Fibroblast of lung (primary cell): ENCODE results near the gene AGGF1. TPM values are rescaled to one million over a fixed set of nuclear protein-coding genes. Genes with fewer than 3 reads are reported as not detected.

Experiments used
- DNase-seq, 2 donors: peaks; one replicate each; pipeline versions ENCODE4 v3.0.0 to v3.0.0-alpha.2; 2010; ENCODE audit warnings: low read depth in 2 of 2
- H2AFZ ChIP-seq: 2 replicates; pipeline ENCODE4 v1.5.1; 2012; ENCODE audit warnings: low read length, control low read depth, inconsistent platforms
- H3K27ac ChIP-seq: 2 replicates; pipeline ENCODE4 v1.5.1; 2011; ENCODE audit warnings: low read length, control low read depth; ENCODE audit not compliant: insufficient read depth
- H3K27me3 ChIP-seq: 2 replicates; pipeline ENCODE4 v1.5.1; 2011; ENCODE audit warnings: mild to moderate bottlenecking, low read length; ENCODE audit not compliant: control insufficient read depth, insufficient read depth
- H3K36me3 ChIP-seq: 2 replicates; pipeline ENCODE4 v1.5.1; 2011; ENCODE audit warnings: low read length; ENCODE audit not compliant: control insufficient read depth, insufficient read depth
- H3K4me1 ChIP-seq: 2 replicates; pipeline ENCODE4 v1.5.1; 2011; ENCODE audit warnings: low read length; ENCODE audit not compliant: control insufficient read depth, insufficient read depth; ENCODE audit errors: extremely low read depth
- H3K4me2 ChIP-seq: 2 replicates; pipeline ENCODE4 v1.5.1; 2011; ENCODE audit warnings: low read length, control low read depth; ENCODE audit not compliant: insufficient read depth; ENCODE audit errors: extremely low read depth
- H3K4me3 ChIP-seq, 4 experiments: fragments of 200-600 bp in 1 of 4; sonication (generic) in 1 of 4; replicated peaks in 1 of 4; 2 replicates each; pipeline ENCODE4 v1.5.1; 2011 to 2016; ENCODE audit warnings: low read length in 4 of 4, low read depth in 3 of 4, mild to moderate bottlenecking in 3 of 4, control low read depth in 2 of 4, inconsistent platforms in 1 of 4, mixed read lengths in 1 of 4; ENCODE audit not compliant: insufficient read depth in 1 of 4; ENCODE audit errors: control extremely low read depth in 1 of 4
- H3K79me2 ChIP-seq: 2 replicates; pipeline ENCODE4 v1.5.1; 2012; ENCODE audit warnings: mild to moderate bottlenecking, low read length, inconsistent platforms; ENCODE audit not compliant: control insufficient read depth, insufficient read depth
- H3K9ac ChIP-seq: 2 replicates; pipeline ENCODE4 v1.5.1; 2011; ENCODE audit warnings: mild to moderate bottlenecking, low read length, control low read depth; ENCODE audit not compliant: insufficient read depth
- H3K9me3 ChIP-seq: 2 replicates; pipeline ENCODE4 v1.5.1; 2012; ENCODE audit warnings: low read depth, low read length; ENCODE audit not compliant: control insufficient read depth, insufficient read depth
- H4K20me1 ChIP-seq: 2 replicates; pipeline ENCODE4 v1.5.1; 2011; ENCODE audit warnings: low read length; ENCODE audit not compliant: control insufficient read depth, insufficient read depth; ENCODE audit errors: extremely low read depth
- EZH2 ChIP-seq: IDR thresholded peaks from 2 replicates; pipeline ENCODE4 v1.5.1; 2012; ENCODE audit warnings: low read length, control low read depth, mild to moderate bottlenecking; ENCODE audit errors: missing control alignments
- polyA plus RNA-seq, 2 donors: library from polyadenylated mRNA; depleted of rRNA in 1 of 2; stranded (reverse) in 1 of 2; unstranded in 1 of 2; fragments of >200 nt; gene quantifications; 2 replicates each; pipeline ENCODE4 v1.2.1, GENCODE V29; 2011 to 2012; ENCODE audit warnings: missing spikeins in 1 of 2
- total RNA-seq: library from RNA; depleted of rRNA; stranded (reverse); fragments of >200 nt; gene quantifications from 2 replicates; pipeline ENCODE4 v1.2.1, GENCODE V29; 2014
- TF ChIP-seq, protein P1 (sequence below), 2 donors: IDR thresholded peaks in 1 of 2; conservative IDR thresholded peaks in 1 of 2; 1 replicate in 1 of 2; 2 replicates in 1 of 2; pipeline ENCODE4 v1.5.1; 2011 to 2012; ENCODE audit warnings: low read length in 2 of 2, control low read depth in 1 of 2, inconsistent platforms in 1 of 2, low read depth in 1 of 2, mild to moderate bottlenecking in 1 of 2

AGGF1 gene
- total and polyA plus RNA-seq, 2 donors (not counting 1 experiment from before 2014, with no cell fraction given), result 15.5 to 25.1 TPM

GRCh38 chr5:77046416-77047073 is 16.3 kb downstream of the AGGF1 start:
- TF ChIP-seq, protein P1, sequence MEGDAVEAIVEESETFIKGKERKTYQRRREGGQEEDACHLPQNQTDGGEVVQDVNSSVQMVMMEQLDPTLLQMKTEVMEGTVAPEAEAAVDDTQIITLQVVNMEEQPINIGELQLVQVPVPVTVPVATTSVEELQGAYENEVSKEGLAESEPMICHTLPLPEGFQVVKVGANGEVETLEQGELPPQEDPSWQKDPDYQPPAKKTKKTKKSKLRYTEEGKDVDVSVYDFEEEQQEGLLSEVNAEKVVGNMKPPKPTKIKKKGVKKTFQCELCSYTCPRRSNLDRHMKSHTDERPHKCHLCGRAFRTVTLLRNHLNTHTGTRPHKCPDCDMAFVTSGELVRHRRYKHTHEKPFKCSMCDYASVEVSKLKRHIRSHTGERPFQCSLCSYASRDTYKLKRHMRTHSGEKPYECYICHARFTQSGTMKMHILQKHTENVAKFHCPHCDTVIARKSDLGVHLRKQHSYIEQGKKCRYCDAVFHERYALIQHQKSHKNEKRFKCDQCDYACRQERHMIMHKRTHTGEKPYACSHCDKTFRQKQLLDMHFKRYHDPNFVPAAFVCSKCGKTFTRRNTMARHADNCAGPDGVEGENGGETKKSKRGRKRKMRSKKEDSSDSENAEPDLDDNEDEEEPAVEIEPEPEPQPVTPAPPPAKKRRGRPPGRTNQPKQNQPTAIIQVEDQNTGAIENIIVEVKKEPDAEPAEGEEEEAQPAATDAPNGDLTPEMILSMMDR (conservative IDR thresholded peaks at IDR 0.05 in 1 of 2, IDR thresholded peaks at IDR 0.05 in 1 of 2; ENCODE audit: low read depth in 1 of 2, low read length in 2 of 2), result no peak
- no peak for TF ChIP-seq EZH2
- Histone ChIP-seq H3K4me1 (no peaks in the 10 kb centered on the region), H3K9me3 (no peaks in the 10 kb centered on the region), H3K27me3 (no peaks in the 10 kb centered on the region), H3K36me3 (no peaks in the 10 kb centered on the region), H3K9ac (no peak overlapping the region), H3K4me3 (no peak overlapping the region), H3K79me2 (no peaks in the 10 kb centered on the region), H4K20me1 (no peaks in the 10 kb centered on the region), H2AFZ (no peak overlapping the region), H3K27ac (no peak overlapping the region), H3K4me2 (no peak overlapping the region)
- DNase-seq, result no peak

- peaks cover 2% of the 10 kb centered on the region for H3K4me1 ChIP-seq
- no peak overlapping the region for H3K4me3 ChIP-seq
- H4K20me1 ChIP-seq, result no peaks in the 10 kb centered on the region
- no peaks in the 10 kb centered on the region for H3K27me3 ChIP-seq
- TF ChIP-seq, protein P1 (conservative IDR thresholded peaks at IDR 0.05 in 1 of 2, IDR thresholded peaks at IDR 0.05 in 1 of 2; ENCODE audit: low read depth in 1 of 2, low read length in 2 of 2), result no peak
- TF ChIP-seq EZH2, result no peak
- no peaks in the 10 kb centered on the region for H3K36me3 ChIP-seq
- no peak overlapping the region for H2AFZ ChIP-seq
- no peak overlapping the region for H3K9ac ChIP-seq
- H3K4me2 ChIP-seq, result no peak overlapping the region
- H3K9me3 ChIP-seq, result no peaks in the 10 kb centered on the region
- H3K79me2 ChIP-seq, result no peaks in the 10 kb centered on the region
- no peak for DNase-seq
- no peak overlapping the region for H3K27ac ChIP-seq
Measured at GRCh38 chr5:77064040-77064439, 33.8 kb downstream of the AGGF1 start.

- Histone ChIP-seq H2AFZ (no peak overlapping the region), H3K27me3 (no peaks in the 10 kb centered on the region), H3K9ac (no peak overlapping the region), H3K27ac (no peak overlapping the region), H3K79me2 (no peaks in the 10 kb centered on the region), H3K4me3 (no peak overlapping the region), H4K20me1 (no peaks in the 10 kb centered on the region), H3K9me3 (no peaks in the 10 kb centered on the region), H3K36me3 (no peaks in the 10 kb centered on the region), H3K4me2 (no peak overlapping the region), H3K4me1 (peaks cover 2% of the 10 kb centered on the region)
- TF ChIP-seq, protein P1 (conservative IDR thresholded peaks at IDR 0.05 in 1 of 2, IDR thresholded peaks at IDR 0.05 in 1 of 2; ENCODE audit: low read depth in 1 of 2, low read length in 2 of 2), result no peak
- TF ChIP-seq EZH2, result no peak
- no peak for DNase-seq
Measured at GRCh38 chr5:77065256-77065655, 35.1 kb downstream of the AGGF1 start.
